ENCODE data around the gene LRRC1.
"Not testable (repeated sequence)": the region's sequence is repeated elsewhere in the genome, so short reads cannot be mapped to it uniquely, and the experiment has no call there.

The LRRC1 gene

DNA sequence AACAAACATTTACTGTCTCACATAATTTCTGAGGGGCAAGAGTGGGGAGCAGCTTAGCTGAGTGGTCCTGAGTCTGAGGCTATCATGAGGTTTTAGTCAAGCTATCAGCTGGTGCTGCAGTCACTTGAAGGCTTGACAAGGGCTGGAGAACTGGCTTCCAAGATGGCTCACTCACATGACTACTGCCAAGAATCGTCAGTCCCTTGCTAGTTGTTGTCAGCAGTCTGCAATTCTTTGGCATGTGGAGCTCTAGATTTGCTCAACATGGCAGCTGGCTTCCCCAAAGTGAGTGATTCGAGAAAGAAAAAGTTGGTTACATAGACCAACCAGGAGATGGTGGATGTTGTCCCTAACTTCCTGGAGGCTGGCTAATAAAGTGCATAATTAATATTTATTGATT is 2.8 kb upstream of the LRRC1 start:
- in situ Hi-C loops (cut with MboI; ENCODE audit: low sequenced_read_pairs) = no loop called here

DNA sequence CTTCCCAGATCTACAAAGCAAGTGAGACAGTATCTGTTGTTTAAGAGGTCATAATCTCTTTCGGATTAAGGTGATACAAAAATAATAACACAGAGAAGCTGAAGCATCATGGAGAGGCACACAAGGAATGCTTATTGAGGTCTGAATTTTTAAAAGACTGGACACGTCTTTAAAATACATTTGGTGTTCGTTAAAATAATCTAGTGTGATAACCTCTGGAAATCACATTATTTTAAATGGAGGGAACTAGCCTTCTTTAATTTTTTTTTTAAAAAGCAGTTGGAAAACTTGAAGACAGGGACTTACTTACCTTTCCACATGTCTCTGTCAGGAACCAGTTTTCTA is 1.9 kb upstream of the LRRC1 start:
- in situ Hi-C loops (cut with MboI; ENCODE audit: low sequenced_read_pairs) = no loop called here

GRCh38 chr6:53793318-53794136 is 1.3 kb upstream of the LRRC1 start:
- in situ Hi-C loops (cut with MboI; ENCODE audit: low sequenced_read_pairs) = no loop called here

GRCh38 chr6:53794137-53794719 is 577 bp upstream of the LRRC1 start:
- in situ Hi-C loops (cut with MboI; ENCODE audit: low sequenced_read_pairs) = no loop called here

GRCh38 chr6:53795340-53795701 is 516 bp downstream of the LRRC1 start:
- in situ Hi-C loops (cut with MboI; ENCODE audit: low sequenced_read_pairs) = no loop called here

GRCh38 chr6:53795702-53796450 is 1.1 kb downstream of the LRRC1 start:
- in situ Hi-C loops (cut with MboI; ENCODE audit: low sequenced_read_pairs) = no loop called here

DNA sequence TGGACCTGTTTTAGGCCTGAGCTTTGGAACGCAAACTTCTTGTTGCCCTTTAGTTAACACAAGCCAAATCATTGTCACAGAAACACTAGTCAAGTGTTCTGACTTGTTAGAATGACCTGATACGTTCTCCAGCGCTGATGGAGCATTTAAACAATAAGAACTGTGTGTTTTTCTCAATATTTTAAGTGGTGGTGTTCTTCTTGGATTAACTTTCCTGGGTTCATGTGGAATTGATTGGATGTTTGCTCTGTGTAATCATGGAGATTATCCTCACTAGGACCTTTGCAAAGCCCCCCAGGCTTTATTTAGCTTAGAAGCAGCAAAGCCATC is 1.6 kb downstream of the LRRC1 start:
- in situ Hi-C loops (cut with MboI; ENCODE audit: low sequenced_read_pairs) = no loop called here

DNA sequence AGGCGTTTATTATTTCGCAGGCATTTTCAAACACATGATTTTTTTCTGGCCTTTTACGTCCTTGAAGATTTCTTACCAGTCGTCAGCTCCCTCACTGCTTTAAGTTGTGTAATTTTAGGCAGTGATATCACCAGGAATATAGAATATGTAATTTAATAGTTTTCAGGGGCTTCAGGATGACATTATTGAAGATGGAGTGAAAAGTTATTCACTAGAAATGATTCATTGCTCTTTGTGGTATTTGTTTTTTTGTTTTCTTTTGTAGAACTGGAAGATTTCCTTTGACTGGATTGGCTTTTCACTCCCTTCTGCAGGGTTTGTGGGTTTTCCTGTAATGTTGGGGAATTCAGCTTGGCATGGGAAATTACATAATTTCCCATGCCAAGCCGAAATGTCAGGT is 2.0 kb downstream of the LRRC1 start:
- in situ Hi-C loops (cut with MboI; ENCODE audit: low sequenced_read_pairs) = no loop called here

DNA sequence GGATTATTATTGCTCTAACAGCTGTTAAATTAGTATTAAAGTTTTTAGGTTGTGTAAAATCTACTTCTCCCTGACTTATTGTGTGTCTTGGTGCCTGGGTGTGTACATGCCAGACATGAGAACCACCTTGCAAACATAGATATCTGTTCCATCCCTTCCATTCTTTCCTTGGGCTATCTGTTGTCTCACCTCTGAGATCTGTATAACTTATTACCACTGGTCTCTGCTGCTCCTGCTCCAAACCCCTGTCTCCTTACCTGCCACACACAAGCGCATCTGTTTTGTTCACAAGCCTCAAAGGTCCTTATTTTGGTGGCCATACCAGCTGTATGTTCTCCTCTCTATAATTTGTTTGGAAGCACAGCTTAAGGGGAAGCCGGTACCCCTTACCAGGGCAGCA is 2.5 kb downstream of the LRRC1 start:
- in situ Hi-C loops (cut with MboI; ENCODE audit: low sequenced_read_pairs) = no loop called here

DNA sequence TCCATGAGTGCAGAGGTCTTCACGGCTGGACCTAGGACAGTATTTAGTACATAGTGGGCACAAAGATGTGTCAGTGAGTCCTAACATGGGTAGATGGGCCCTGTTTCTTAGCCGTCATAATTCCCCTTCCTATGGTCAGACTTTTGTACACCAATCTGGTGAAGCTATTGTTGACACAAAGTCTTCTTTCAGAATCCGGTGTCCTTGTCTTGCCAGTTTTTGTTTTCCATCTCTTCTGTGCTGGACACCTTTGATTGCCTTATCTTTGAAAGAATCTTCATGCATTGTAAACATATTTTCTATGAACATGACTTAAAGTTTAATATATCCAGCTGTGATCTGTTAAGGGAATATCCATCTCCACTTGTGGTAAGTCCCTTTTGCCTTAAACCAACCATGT is 4.5 kb downstream of the LRRC1 start:
- in situ Hi-C loops (cut with MboI; ENCODE audit: low sequenced_read_pairs) = no loop called here

- in situ Hi-C loops (cut with MboI; ENCODE audit: low sequenced_read_pairs) = no loop called here
These were observed 6.2 kb downstream of the LRRC1 start for GRCh38 chr6:53801022-53801421.

DNA sequence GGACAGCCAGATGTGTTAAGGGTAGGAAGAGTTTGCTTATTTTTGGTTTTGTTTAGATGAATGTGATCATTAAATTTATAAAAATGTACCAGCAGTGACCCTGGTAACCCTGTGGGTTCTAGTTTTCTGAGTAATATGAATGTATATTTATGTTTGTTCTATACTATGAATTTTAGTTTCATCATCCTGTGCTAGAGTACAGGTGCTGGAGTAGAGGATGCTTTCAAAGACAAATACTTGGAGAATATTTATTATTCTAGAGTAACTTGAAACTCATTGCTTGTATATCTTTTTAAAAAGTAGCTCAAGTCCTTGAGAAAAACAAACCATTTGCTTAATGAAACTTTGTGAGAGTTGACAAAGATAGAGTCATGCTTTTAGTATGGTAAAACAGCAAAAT is 7.8 kb downstream of the LRRC1 start:
- in situ Hi-C loops (cut with MboI; ENCODE audit: low sequenced_read_pairs) = no loop called here

DNA sequence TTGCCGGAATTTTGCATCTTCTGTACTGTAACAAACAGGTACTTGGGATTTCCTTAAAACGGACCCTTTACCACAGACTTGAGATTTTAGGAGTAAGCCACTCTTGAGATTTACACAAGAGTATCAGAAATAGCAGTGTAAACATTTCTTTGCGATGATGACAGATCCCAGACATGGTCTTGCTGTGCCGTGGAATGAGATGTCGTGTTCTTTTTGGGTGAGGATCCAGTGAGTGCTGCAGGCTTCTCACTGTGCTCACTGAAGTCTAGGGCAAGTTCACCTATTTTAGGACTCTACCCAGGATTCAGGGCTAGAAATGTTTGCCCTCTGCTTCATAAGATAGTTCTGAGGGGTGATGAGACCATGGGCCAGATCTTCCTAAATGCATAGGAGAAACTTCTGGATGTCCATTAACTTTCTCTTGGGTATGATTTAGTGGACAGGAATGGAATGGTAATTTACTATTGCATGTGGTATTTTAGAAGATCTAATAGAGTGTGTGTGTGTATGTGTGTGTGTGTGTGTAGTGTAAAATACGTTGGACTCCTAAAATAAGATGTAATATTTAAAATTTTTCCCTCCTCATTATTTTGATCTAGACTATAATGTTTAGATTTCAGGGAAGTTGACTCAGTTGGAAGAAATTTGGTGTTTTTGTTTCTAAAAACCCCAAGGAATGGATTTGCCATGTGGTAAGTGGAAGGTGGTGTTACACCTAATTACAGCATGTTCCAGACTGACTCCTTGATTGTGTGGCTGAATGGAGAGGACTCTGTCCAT is 8.5 kb downstream of the LRRC1 start:
- in situ Hi-C loops (cut with MboI; ENCODE audit: low sequenced_read_pairs) = no loop called here

DNA sequence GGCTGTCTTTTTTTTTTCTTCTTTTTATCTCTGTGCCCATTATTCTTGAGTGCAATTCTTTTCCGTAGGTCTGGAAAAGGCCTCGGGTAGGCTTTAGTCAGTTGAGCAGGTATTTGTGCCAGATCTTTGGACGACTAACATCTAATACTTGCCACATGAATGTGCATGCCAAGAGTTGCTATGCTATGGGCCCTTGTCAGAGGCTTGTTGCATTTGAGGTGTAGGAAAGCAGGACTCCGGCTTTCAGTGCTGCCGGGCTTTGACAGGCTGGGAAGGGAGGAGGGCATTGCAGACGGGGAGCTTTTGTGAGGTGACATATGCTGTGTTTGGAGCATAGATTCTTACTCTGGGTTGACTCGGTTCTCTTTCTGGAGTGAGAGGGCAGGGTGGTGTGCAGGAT is 10.2 kb downstream of the LRRC1 start:
- in situ Hi-C loops (cut with MboI; ENCODE audit: low sequenced_read_pairs) = no loop called here

GRCh38 chr6:53805725-53806124 is 10.9 kb downstream of the LRRC1 start:
- in situ Hi-C loops (cut with MboI; ENCODE audit: low sequenced_read_pairs) = no loop called here

- in situ Hi-C loops (cut with MboI; ENCODE audit: low sequenced_read_pairs) = not testable (repeated sequence)
These were observed 12.8 kb downstream of the LRRC1 start for GRCh38 chr6:53807606-53808005.

DNA sequence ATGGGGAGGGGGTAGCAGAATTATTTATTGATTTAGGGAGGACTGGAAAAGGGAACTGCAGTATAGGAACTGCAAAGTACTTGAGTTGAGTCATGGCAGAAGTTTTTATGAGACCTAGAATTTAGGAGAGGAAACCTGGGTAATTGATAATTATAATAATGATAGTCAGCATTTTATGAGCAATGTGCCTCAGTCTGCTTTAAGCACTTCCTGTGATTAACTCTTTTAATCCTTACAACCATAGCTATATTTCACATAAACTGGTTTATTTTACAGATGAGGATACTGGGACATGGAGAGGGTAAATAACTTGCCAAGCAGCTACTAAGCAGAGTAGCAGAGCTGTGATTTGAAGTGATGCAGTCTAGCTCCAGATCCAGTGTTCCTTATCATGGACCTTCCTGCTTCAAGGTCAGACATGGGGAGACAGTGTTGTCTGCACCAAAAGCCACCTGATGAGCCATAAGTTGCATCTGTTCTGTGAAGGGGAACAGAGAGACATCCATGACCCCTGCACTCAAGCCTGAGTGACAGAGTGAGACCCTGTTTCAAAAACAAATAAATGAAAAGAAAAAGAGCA is 13.6 kb downstream of the LRRC1 start:
- in situ Hi-C loops (cut with MboI; ENCODE audit: low sequenced_read_pairs) = no loop called here

GRCh38 chr6:53809691-53810090 is 14.9 kb downstream of the LRRC1 start:
- in situ Hi-C loops (cut with MboI; ENCODE audit: low sequenced_read_pairs) = no loop called here

GRCh38 chr6:53811082-53811481 is 16.3 kb downstream of the LRRC1 start:
- in situ Hi-C loops (cut with MboI; ENCODE audit: low sequenced_read_pairs) = no loop called here

DNA sequence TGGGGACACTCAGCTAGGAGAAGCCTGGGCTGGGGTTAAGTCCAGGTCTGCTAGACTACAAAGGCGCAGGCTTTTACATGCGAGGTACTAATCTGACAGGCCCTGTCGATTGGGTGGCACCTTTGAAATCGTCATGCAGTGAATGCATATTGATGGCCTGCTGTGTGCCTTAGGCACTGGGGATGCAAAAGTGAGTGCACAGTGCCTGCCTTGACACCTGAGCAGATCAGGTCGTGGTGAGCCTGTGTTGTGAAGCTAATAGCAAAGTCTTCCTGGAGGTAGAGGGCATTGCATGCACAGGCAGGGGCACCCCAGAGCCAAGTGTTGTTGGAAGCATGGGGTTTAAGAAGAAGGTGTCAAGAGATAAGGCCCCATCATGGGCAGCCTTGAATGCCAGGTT is 16.9 kb downstream of the LRRC1 start:
- in situ Hi-C loops (cut with MboI; ENCODE audit: low sequenced_read_pairs) = no loop called here

DNA sequence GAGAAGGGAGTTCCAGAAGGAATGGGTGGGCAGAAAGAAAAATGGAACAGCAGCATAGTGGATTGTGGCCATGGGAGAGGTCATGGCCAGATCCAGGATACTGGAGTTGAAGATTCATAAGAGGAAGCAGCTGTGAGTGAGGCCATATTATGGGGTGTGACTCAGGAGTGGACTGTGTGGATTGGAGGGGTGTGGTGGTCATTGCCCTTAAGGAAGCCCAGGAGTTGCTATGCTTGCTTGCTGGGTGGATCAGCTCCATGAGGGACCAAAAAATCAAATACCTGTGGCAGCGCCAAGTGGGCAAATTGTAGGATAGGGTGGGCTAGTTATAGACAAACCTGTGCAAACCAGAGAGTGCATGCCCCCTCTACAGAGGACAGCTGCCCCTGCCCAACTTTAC is 18.3 kb downstream of the LRRC1 start:
- in situ Hi-C loops (cut with MboI; ENCODE audit: low sequenced_read_pairs) = no loop called here

All from HL-60/S4 (cell line).